ENCODE measurements around the gene MYO1D.
"Not testable (repeated sequence)": the region's sequence is repeated elsewhere in the genome, so short reads cannot be mapped to it uniquely, and the experiment has no call there.

MYO1D gene

DNA sequence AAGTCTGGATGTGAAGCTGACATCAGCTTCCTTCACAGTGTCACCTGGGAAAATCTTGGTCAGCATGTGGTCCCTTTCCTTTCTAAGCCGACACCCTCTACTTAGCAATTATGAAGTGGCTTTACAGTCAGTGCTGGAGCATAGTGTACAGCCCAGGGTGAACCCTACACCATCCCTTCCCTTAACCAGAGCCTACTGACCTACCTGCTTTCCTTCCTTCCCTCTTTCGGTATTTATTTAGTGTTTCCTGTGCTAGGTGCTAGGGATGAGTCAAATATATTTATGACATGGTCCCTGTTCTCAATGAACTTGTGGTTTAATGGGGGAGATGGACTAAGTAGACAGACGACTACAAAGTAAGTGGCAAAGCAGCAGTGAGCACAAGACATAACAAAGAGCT, 312.6 kb downstream of the MYO1D start:
- no peak for DNase-seq

- DNase-seq = no peak
Observed at GRCh38 chr17:32563583-32563982, 313.3 kb downstream of the MYO1D start.

- no peak for DNase-seq
Observed at GRCh38 chr17:32558997-32559650, 317.8 kb downstream of the MYO1D start.

DNA sequence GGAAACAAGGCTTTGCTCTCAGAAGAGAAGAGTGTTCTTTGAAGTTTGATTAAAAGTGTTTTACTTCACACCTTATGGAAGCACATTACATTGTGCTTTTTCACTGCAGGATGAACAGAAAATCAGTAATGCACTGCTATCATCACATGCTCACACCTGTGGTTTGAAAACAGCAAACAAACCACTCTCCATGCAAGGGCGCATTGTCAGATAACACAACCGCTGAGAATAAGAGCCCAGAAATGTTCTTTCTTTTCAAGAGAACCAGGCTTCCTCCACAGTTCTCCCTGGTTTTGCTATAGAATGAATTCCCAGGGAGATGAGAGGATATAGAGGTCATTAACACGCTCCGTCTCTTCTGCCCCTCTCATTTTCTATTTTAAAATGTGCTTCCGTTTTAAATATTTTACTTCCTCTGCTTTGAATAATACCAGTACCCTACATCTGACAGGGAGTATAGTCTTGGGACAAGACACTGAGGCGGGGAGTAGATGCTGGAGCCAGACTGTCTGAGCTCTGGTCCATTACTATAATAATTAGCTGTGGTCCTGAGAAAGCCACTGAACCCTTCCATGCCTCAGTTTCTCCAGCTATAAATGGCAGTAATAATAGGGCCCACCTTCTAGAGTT, 318.5 kb downstream of the MYO1D start:
- DNase-seq = no peak

DNA sequence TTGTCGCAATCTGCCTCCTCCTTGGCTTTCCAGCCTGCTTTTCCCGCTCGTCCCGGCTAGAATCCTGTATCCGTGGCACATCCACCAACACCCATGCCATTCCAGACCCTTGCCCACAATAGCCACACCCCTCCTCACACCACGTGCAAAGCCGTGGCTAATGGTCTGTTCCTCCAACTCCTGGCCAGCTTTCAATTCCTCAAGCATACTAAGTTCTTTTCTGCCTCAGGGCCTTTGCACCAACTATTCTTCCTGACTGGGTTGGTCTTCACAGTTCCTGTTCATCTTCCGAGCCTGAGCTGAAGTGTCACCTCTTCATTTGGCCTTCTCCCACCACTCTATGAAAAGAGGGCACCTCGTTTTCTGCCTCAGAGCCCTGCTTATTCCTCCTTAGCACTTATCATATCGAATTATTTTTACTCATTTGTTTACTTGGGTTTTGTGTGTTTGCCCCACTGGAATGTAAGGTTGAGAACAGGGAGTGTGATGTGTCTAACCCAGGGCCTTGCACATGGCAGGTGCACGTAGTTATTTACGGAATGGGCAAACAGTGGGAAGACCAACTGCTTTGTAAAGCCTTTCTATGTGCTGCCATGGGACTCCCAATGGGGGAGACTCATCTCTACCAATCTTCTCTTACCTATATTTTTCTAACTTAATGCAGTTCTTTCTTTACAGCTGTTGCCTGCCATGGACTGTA, 321.2 kb downstream of the MYO1D start:
- DNase-seq = no peak

- DNase-seq = no peak
Observed at GRCh38 chr17:32553168-32553567, 323.8 kb downstream of the MYO1D start.

GRCh38 chr17:32552280-32552679, 324.6 kb downstream of the MYO1D start:
- DNase-seq = no peak

- DNase-seq = no peak
Observed at GRCh38 chr17:32551186-32551955, 325.6 kb downstream of the MYO1D start.

- no peak for DNase-seq
Observed at GRCh38 chr17:32549559-32549958, 327.4 kb downstream of the MYO1D start.

DNA sequence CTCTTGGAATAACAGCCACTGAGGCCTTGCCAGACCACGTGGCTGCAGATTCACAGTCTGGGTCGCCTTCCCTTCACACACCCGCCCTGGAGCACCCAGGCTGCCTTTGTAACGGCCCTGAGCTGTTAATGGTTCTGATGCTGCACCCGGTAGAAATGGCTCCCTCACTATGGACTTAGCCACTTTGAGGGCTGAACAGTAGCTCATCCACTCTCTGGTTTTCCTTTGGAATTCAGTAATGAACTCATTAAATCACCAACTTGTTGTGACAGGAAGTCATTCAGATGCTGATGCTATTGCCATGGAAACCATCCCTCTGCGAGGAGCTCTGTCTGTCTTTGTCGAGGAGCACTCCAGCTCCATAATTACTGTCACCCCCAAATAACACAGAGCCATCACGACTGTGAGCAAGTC, 330.9 kb downstream of the MYO1D start:
- no peak for DNase-seq

- DNase-seq = no peak
Observed at GRCh38 chr17:32542186-32542585, 334.7 kb downstream of the MYO1D start.

GRCh38 chr17:32541640-32542039, 335.3 kb downstream of the MYO1D start:
- no peak for DNase-seq

DNA sequence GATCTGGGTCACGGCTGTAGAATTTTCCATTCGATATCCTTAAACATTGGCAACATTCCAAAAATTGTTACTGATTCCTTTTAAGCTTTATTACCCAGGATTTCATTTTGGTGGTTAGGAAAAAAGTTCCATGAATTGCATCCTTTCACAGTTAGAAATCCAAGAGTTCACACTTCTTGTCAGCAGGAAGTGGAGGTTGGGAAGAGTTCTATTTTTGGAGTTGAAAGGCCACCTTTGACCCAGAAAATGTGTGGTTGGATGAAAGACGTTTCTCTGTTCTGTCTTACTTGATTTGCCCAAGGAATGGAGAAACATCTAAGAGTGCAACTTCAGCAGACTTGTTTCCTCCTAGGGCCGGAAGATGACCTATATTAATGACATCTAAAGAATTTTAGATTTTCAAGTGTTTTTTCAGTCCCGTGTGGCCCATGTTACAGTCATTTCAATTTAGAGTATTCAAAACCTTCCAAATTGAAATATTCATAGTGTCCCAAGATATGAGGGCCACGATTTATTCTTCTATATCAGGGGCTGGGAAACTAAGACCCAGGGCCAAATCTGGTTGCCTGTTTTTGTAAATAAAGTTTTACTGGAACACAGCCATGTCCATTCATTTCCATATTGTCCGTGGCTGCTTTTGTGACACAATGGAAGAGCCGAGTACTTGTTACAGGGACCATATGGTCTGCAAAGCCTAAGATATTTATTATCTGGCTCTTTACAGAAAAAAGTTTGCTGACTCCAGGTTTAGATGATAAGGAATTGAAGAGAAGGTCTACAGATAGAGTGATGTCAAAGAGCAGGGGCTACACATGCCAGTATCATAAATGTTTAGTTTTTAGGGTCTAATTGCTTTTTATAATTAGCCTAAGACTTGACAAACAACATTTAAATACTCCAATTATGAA, 339.9 kb downstream of the MYO1D start:
- no peak for DNase-seq

GRCh38 chr17:32533296-32533695, 343.6 kb downstream of the MYO1D start:
- no peak for DNase-seq

- DNase-seq = no peak
Observed at GRCh38 chr17:32529604-32530003, 347.3 kb downstream of the MYO1D start.

GRCh38 chr17:32528825-32529224, 348.1 kb downstream of the MYO1D start:
- DNase-seq = no peak

DNA sequence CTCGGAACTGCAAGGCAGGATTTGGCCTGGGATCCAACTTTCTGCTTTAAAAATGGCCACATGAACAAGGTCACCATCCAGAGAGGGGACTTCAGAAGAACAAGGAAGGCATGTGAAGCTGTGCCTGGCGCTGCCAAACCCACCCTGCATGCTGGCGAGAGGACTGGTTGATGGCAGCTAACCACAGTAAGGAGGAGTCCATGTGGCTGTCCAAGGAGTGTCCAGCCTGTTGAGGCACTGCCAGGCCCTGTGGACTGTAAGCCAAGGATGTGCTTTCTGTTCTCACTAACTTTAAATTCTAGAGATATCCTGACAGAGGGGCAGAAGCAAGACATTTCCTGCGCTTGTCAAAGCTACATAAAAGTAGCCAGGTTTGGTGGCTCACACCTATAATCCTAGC, 349.8 kb downstream of the MYO1D start:
- no peak for DNase-seq

GRCh38 chr17:32525122-32525521, 351.8 kb downstream of the MYO1D start:
- no peak for DNase-seq

DNA sequence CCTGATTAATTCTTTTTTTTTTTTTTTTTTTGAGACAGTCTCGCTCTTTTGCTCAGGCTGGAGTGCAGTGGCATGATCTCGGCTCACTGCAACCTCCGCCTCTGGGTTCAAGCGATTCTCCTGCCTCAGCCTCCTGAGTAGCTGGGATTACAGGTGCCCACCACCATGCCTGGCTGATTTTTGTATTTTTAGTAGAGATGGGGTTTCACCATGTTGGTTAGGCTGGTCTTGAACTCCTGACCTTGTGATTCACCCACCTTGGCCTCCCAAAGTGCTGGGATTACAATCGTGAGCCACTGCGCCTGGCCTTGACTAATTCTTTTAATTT, 352.4 kb downstream of the MYO1D start:
- not testable (repeated sequence) for DNase-seq

GRCh38 chr17:32523827-32524552, 352.9 kb downstream of the MYO1D start:
- no peak for DNase-seq

- no peak for DNase-seq
Observed at GRCh38 chr17:32523017-32523680, 353.8 kb downstream of the MYO1D start.

All from femur (tissue), 1 donor.